Bone marrow (tissue), 2 donors: ENCODE results near the gene TMEM18.
"Not testable (repeated sequence)": the region's sequence is repeated elsewhere in the genome, so short reads cannot be mapped to it uniquely, and the experiment has no call there.

ENCODE experiments used
- DNase-seq, 2 donors: peaks; one replicate each; lab custom pipeline; 2025; lab: John Stamatoyannopoulos, UW

TMEM18 gene

DNA sequence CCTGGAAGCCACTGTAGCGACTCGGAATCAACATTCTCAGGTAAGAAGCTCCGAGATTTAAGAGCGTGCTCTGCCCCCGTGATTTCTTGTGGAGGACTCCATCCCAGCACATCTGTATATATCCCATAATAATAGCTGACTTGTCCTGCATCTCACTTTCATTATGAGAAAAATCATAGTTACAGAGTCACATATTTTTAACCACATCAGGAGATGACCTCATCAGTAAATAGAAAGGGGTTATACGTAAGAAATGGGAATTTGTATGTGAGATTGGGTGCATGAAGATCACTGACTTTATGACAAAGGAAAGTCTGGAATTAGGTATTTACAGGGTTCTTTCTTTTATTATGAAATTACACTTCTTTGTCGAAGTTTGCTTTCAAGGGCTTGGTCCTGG lies 16.4 kb upstream of the TMEM18 start:
- DNase-seq: no peak

DNA sequence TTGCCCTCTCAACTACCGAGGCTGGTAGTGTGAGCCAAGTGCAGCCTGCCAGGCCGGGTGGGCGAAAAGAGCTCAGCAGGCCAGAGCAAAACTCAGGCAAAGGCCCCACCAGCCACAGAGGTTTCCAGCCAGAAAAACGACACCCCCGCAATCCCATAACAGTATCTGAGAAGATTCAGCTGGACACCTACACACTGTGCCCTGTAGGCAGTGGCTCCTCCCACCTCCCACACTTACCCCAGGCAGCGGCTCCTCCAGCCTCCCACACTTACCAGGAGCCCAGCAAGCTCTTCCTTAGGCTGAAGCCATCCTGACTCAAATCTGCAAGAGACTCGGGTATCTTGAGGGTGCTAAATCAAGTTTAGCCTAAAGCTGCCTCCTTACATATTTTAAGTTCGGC lies 15.6 kb upstream of the TMEM18 start:
- no peak for DNase-seq

GRCh38 chr2:691821-692761 lies 14.9 kb upstream of the TMEM18 start:
- DNase-seq: no peak

DNA sequence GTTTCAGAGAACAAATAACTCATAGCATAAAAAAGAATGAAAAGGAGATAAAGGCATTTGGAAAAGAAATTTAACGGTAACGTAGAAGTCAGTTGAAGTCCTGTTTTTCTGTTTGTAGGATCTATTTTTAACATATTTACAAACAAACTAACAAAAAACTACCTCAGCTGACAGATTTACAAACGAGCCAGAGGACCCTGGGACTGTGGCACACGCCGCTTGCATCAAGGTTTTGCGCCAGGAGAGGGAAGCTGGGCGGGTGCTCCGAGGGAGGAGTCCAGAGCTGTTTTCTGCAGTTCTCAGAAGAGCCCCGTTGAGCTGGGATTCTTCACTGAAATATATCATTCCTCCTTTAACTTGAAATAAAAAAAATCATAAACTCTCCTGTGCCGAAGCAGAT lies 13.6 kb upstream of the TMEM18 start:
- no peak for DNase-seq

DNA sequence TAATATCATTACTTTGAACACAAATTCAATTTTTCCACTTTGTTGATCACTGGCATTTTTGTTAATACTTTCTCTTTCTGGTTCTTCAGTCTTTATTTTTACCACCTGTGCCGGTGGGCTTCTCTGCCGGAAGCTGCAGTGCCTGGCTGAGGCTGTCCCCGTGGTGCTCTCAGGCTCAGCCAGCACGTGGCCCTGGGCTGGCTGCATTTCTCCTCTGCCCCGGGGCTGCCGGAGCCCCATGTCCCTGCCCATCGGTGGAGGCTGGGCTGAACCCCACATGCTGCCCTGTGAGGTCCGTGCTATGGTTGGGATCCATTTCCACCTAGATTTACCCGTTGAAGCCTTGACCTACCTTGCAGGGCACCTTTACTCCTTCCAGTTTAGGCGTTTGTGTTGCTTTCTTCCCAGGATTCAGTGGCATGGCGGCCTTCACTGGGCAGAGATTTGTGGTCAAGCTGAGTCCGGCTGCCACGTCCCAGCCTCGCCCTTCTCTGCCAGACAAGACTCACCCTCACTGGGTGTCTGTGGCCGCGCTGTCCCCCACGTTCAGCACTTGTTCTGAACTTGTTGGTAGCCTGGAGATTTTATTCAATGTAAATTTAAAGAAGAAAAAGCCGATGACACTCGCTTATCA lies 12.8 kb upstream of the TMEM18 start:
- no peak for DNase-seq

- DNase-seq: no peak
These were observed 12.0 kb upstream of the TMEM18 start for GRCh38 chr2:689237-689636.

GRCh38 chr2:688504-689076 lies 11.4 kb upstream of the TMEM18 start:
- no peak for DNase-seq

DNA sequence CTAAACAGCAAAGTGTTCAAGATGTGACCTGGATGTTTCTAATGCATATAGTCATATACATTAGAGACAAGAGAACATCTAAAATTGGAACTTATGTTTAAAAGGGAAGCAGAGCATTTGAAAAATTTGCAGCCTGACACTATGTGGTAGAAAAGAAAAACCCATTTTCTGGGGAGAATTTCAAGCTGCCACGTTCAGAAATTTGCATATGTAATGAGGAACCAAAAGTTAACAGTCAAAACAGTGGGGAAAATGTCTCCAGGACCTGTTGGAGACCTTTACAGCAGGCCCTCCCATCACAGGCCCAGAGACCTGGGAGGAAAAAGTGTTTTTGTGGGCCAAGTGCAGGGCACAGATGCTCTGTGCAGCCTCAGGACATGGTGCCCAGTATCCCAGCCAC lies 8.2 kb upstream of the TMEM18 start:
- no peak for DNase-seq

- not testable (repeated sequence) for DNase-seq
These were observed 7.7 kb upstream of the TMEM18 start for GRCh38 chr2:684913-685312.

- no peak for DNase-seq
These were observed 5.0 kb upstream of the TMEM18 start for GRCh38 chr2:682226-682625.

- DNase-seq: no peak
These were observed 4.1 kb upstream of the TMEM18 start for GRCh38 chr2:681312-681711.

DNA sequence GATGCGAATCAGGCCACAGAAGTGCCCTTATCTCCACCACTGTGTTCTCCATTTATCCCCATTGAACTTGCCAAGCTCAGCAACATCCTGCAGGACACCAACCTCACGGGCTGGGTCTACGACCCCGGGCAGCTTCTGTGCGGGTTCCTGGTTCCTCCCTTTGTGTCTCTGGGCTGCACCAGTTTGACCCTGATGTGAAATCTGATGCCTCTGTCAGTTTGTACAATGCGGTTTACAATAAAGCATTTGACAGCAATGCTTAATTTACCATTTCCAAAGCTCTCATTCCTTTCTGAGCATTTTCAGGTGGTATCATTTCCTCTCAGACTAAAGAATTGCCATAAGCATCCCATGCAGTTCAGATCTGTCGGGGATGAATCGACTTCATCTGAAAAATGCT lies 3.3 kb upstream of the TMEM18 start:
- no peak for DNase-seq

DNA sequence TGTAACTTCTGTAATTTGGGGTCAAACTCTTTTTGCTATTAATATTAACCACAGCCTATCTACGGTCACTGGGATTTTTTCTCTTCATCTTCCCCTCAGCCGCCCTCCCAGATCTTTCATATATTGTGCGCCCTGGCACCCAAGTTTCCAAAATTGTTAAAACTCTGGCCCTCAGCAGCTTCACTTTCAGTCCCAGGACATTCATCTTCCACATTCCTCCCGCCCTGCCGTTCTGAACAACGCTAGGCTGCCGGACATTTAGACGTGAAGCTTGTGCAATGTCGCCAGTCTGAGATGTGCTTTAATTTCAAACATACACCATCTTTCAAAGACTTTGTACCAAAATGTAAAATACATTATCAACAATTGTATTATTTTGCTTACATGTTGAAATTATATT lies 1.8 kb upstream of the TMEM18 start:
- no peak for DNase-seq

GRCh38 chr2:677959-678550 lies 849 bp upstream of the TMEM18 start:
- DNase-seq: peak in 1 of 2 donors; percentile 7

- DNase-seq: peak; percentile 95 to 100
These were observed 555 bp downstream of the TMEM18 start for GRCh38 chr2:676647-677055.

GRCh38 chr2:675982-676646 lies 1.1 kb downstream of the TMEM18 start:
- no peak for DNase-seq

DNA sequence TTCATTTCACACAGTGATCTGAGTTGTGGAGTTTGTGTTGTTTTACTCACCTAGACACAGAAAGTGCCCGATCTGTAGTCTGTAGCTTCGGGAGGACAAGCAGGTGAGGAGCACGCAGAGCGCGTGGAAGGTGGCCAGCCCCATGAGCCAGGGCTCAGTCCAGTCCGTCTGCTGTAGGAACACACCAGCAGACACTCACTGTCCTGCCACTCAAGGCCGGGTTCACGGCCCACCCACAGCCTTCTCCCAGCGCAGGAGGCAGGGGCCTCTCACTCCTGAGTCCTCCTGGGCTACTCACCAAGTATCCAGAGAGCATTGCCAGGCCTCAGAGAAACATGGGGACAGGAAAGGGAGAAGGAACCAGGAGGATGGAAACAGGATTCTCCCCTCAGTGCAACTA lies 1.7 kb downstream of the TMEM18 start:
- DNase-seq: no peak

GRCh38 chr2:675051-675450 lies 2.2 kb downstream of the TMEM18 start:
- no peak for DNase-seq

- DNase-seq: no peak
These were observed 2.8 kb downstream of the TMEM18 start for GRCh38 chr2:674321-674985.

GRCh38 chr2:673615-674320 lies 3.4 kb downstream of the TMEM18 start:
- no peak for DNase-seq

DNA sequence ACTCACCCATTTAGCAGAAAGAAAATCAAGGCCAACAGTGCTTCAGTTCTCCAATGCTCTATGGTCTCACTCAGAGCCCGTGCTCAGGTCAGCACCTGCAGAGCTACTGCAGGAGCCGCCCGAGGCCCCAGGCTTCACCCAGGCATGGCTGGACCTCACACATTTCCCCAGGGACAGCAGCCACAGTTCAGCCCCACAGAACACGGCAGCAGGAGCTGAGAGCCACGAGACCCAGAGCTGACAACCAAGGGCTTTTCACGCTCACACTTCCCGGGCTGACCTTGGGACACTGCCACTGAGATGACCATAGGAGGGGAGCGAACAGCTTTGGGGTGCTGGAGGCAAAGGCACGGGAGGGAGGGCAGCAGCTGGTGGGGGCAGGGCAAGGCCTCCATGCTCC lies 4.2 kb downstream of the TMEM18 start:
- no peak for DNase-seq
